ENCODE results near the gene CDX2.

GRCh38 chr13:27924529-27925141 lies 44.5 kb downstream of the CDX2 start:
- TF ChIP-seq CTCF (IDR thresholded peaks at IDR 0.05; ENCODE audit: poor library complexity) (no peak), EZH2phosphoT487 (IDR thresholded peaks at IDR 0.05; ENCODE audit: low read depth, severe bottlenecking, unreplicated experiment) (no peak), EZH2 (IDR thresholded peaks at IDR 0.05; ENCODE audit: borderline replicate concordance) (peak; percentile 14)
